ENCODE measurements around the gene HTR2B.
"Not testable (repeated sequence)": the region's sequence is repeated elsewhere in the genome, so short reads cannot be mapped to it uniquely, and the experiment has no call there.

HTR2B gene

GRCh38 chr2:231159306-231159705 lies 34.5 kb upstream of the HTR2B start:
- Histone ChIP-seq H3K9ac (no peak overlapping the region), H3K79me2 (ENCODE audit: insufficient read depth, low read depth) (no peaks in the 10 kb centered on the region), H3K4me3 (IDR thresholded peaks at IDR 0.05; ENCODE audit: insufficient read depth, low read depth, low read length) (no peak overlapping the region), H3K4me2 (no peak overlapping the region), H3K27me3 (ENCODE audit: insufficient read depth, low read depth) (no peaks in the 10 kb centered on the region), H4K20me1 (ENCODE audit: insufficient read depth) (no peaks in the 10 kb centered on the region), H3K4me1 (ENCODE audit: low read depth, poor library complexity, severe bottlenecking) (no peaks in the 10 kb centered on the region), H2AFZ (ENCODE audit: low read depth) (no peak overlapping the region), H3K36me3 (ENCODE audit: insufficient read depth) (0 out of 2 replicates have a peak, but pooled peaks cover 4% of the 10 kb centered on the region), H3K27ac (no peak overlapping the region)
- no peak for TF ChIP-seq CTCF (conservative IDR thresholded peaks at IDR 0.05; ENCODE audit: low read depth, low read length)

- Histone ChIP-seq H3K36me3 (ENCODE audit: insufficient read depth) (0 out of 2 replicates have a peak, but pooled peaks cover 2% of the 10 kb centered on the region), H3K9ac (no peak overlapping the region), H4K20me1 (ENCODE audit: insufficient read depth) (no peaks in the 10 kb centered on the region), H3K4me3 (IDR thresholded peaks at IDR 0.05; ENCODE audit: insufficient read depth, low read depth, low read length) (no peak overlapping the region), H3K27me3 (ENCODE audit: insufficient read depth, low read depth) (no peaks in the 10 kb centered on the region), H2AFZ (ENCODE audit: low read depth) (no peak overlapping the region), H3K79me2 (ENCODE audit: insufficient read depth, low read depth) (no peaks in the 10 kb centered on the region), H3K4me1 (ENCODE audit: low read depth, poor library complexity, severe bottlenecking) (no peaks in the 10 kb centered on the region), H3K27ac (no peak overlapping the region), H3K4me2 (no peak overlapping the region)
- no peak for TF ChIP-seq CTCF (conservative IDR thresholded peaks at IDR 0.05; ENCODE audit: low read depth, low read length)
These were observed 28.1 kb upstream of the HTR2B start for GRCh38 chr2:231152800-231153557.

- H3K4me2 ChIP-seq: no peak overlapping the region
- 0 out of 2 replicates have a peak, but pooled peaks cover 12% of the 10 kb centered on the region for H3K79me2 ChIP-seq (ENCODE audit: insufficient read depth, low read depth)
- TF ChIP-seq CTCF (conservative IDR thresholded peaks at IDR 0.05; ENCODE audit: low read depth, low read length): no peak
- H3K4me3 ChIP-seq (IDR thresholded peaks at IDR 0.05; ENCODE audit: insufficient read depth, low read depth, low read length): no peak overlapping the region
- no peaks in the 10 kb centered on the region for H3K4me1 ChIP-seq (ENCODE audit: low read depth, poor library complexity, severe bottlenecking)
- H3K36me3 ChIP-seq (ENCODE audit: insufficient read depth): no peaks in the 10 kb centered on the region; the same call in 1 of the 2 replicates
- H2AFZ ChIP-seq (ENCODE audit: low read depth): no peak overlapping the region
- no peaks in the 10 kb centered on the region for H3K27me3 ChIP-seq (ENCODE audit: insufficient read depth, low read depth)
- no peak overlapping the region for H3K9ac ChIP-seq
- no peak overlapping the region for H3K27ac ChIP-seq
- H4K20me1 ChIP-seq (ENCODE audit: insufficient read depth): no peaks in the 10 kb centered on the region
These were observed 21.8 kb upstream of the HTR2B start for GRCh38 chr2:231146665-231147064.

GRCh38 chr2:231144896-231145295 lies 20.1 kb upstream of the HTR2B start:
- no peaks in the 10 kb centered on the region for H3K27me3 ChIP-seq (ENCODE audit: insufficient read depth, low read depth)
- TF ChIP-seq CTCF (conservative IDR thresholded peaks at IDR 0.05; ENCODE audit: low read depth, low read length): no peak
- H3K4me1 ChIP-seq (ENCODE audit: low read depth, poor library complexity, severe bottlenecking): peaks cover 6% of the 10 kb centered on the region
- no peak overlapping the region for H3K9ac ChIP-seq
- no peak overlapping the region for H3K4me3 ChIP-seq (IDR thresholded peaks at IDR 0.05; ENCODE audit: insufficient read depth, low read depth, low read length)
- no peaks in the 10 kb centered on the region for H4K20me1 ChIP-seq (ENCODE audit: insufficient read depth)
- H3K4me2 ChIP-seq: no peak overlapping the region
- no peaks in the 10 kb centered on the region; the same call in 1 of the 2 replicates for H3K36me3 ChIP-seq (ENCODE audit: insufficient read depth)
- H3K27ac ChIP-seq: no peak overlapping the region
- H2AFZ ChIP-seq (ENCODE audit: low read depth): no peak overlapping the region
- H3K79me2 ChIP-seq (ENCODE audit: insufficient read depth, low read depth): 0 out of 2 replicates have a peak, but pooled peaks cover 12% of the 10 kb centered on the region

- H3K36me3 ChIP-seq (ENCODE audit: insufficient read depth); H3K9ac ChIP-seq; H3K4me2 ChIP-seq; H3K27me3 ChIP-seq (ENCODE audit: insufficient read depth, low read depth); H4K20me1 ChIP-seq (ENCODE audit: insufficient read depth); H3K4me3 ChIP-seq (IDR thresholded peaks at IDR 0.05; ENCODE audit: insufficient read depth, low read depth, low read length); H3K27ac ChIP-seq; H2AFZ ChIP-seq (ENCODE audit: low read depth): not testable (repeated sequence)
- Histone ChIP-seq H3K79me2 (ENCODE audit: insufficient read depth, low read depth) (peaks cover 18% of the 10 kb centered on the region; the same call in 1 of the 2 replicates), H3K4me1 (ENCODE audit: low read depth, poor library complexity, severe bottlenecking) (peaks cover 10% of the 10 kb centered on the region)
These were observed 16.0 kb upstream of the HTR2B start for GRCh38 chr2:231140808-231141207.
